H9 (cell line): Measurements from ENCODE around the gene ZMIZ1. TPM values are rescaled to one million over a fixed set of nuclear protein-coding genes. Genes with fewer than 3 reads are reported as not detected.

Experiments
- DNase-seq: peaks from one replicate; pipeline ENCODE4 v3.0.0-alpha.2; 2017
- H2AFZ ChIP-seq: one replicate; pipeline ENCODE4 v1.6.1; 2013; ENCODE audit warnings: mild to moderate bottlenecking, low read length, control low read depth, moderate library complexity
- H2AK5ac ChIP-seq: 2 replicates; pipeline ENCODE4 v1.6.1; 2013; ENCODE audit warnings: low read length, control low read depth, mixed read lengths; ENCODE audit not compliant: insufficient read length
- H2BK120ac ChIP-seq: one replicate; pipeline ENCODE4 v1.6.1; 2013; ENCODE audit warnings: low read depth, mild to moderate bottlenecking, low read length, control low read depth, inconsistent platforms; ENCODE audit not compliant: poor library complexity, severe bottlenecking
- H2BK12ac ChIP-seq: 2 replicates; pipeline ENCODE4 v1.6.1; 2013; ENCODE audit warnings: low read length, control low read depth, mixed read lengths, low read depth; ENCODE audit not compliant: insufficient read length
- H2BK15ac ChIP-seq: 2 replicates; pipeline ENCODE4 v1.6.1; 2013; ENCODE audit warnings: low read depth, low read length, control low read depth
- H2BK20ac ChIP-seq: one replicate; pipeline ENCODE4 v1.6.1; 2013; ENCODE audit warnings: low read depth, mild to moderate bottlenecking, low read length, control low read depth, inconsistent platforms; ENCODE audit not compliant: poor library complexity, severe bottlenecking
- H2BK5ac ChIP-seq: 2 replicates; pipeline ENCODE4 v1.6.1; 2013; ENCODE audit warnings: low read length, control low read depth, mixed read lengths; ENCODE audit not compliant: insufficient read length
- H3K14ac ChIP-seq: 2 replicates; pipeline ENCODE4 v1.6.1; 2013; ENCODE audit warnings: low read length, control low read depth; ENCODE audit not compliant: insufficient read depth
- H3K18ac ChIP-seq: 2 replicates; pipeline ENCODE4 v1.6.1; 2013; ENCODE audit warnings: low read depth, mild to moderate bottlenecking, mixed read lengths, low read length, control low read depth; ENCODE audit not compliant: insufficient read length
- H3K23ac ChIP-seq: 2 replicates; pipeline ENCODE4 v1.6.1; 2013; ENCODE audit warnings: low read length, control low read depth, mixed read lengths, low read depth; ENCODE audit not compliant: insufficient read length
- H3K23me2 ChIP-seq: 2 replicates; pipeline ENCODE4 v1.6.1; 2013; ENCODE audit warnings: low read depth, mild to moderate bottlenecking, mixed read lengths, low read length, control low read depth; ENCODE audit not compliant: insufficient read length, poor library complexity, severe bottlenecking
- H3K27ac ChIP-seq: 2 replicates; pipeline ENCODE4 v1.5.1; 2013; ENCODE audit warnings: low read length, control low read depth, mixed read lengths, low read depth; ENCODE audit not compliant: insufficient read length
- H3K27me3 ChIP-seq: 2 replicates; pipeline ENCODE4 v1.6.1; 2013; ENCODE audit warnings: low read length, control low read depth, inconsistent platforms; ENCODE audit not compliant: insufficient read depth
- H3K4ac ChIP-seq: 2 replicates; pipeline ENCODE4 v1.6.1; 2013; ENCODE audit warnings: low read depth, mild to moderate bottlenecking, control low read depth, inconsistent platforms, low read length, moderate library complexity
- H3K4me1 ChIP-seq: 2 replicates; pipeline ENCODE4 v1.6.1; 2013; ENCODE audit warnings: low read length, control low read depth, inconsistent platforms; ENCODE audit not compliant: insufficient read depth
- H3K4me2 ChIP-seq: 2 replicates; pipeline ENCODE4 v1.6.1; 2013; ENCODE audit warnings: low read length, control low read depth, mixed read lengths; ENCODE audit not compliant: insufficient read length, insufficient read depth
- H3K56ac ChIP-seq: 2 replicates; pipeline ENCODE4 v1.6.1; 2013; ENCODE audit warnings: low read depth, mild to moderate bottlenecking, mixed read lengths, low read length, control low read depth; ENCODE audit not compliant: insufficient read length
- H3K79me1 ChIP-seq: 2 replicates; pipeline ENCODE4 v1.6.1; 2013; ENCODE audit warnings: low read depth, mild to moderate bottlenecking, moderate library complexity, low read length, control low read depth, inconsistent platforms; ENCODE audit not compliant: insufficient read depth, poor library complexity, severe bottlenecking
- H3K79me2 ChIP-seq: 2 replicates; pipeline ENCODE4 v1.6.1; 2013; ENCODE audit warnings: low read length, control low read depth, inconsistent platforms; ENCODE audit not compliant: insufficient read depth
- H3K9ac ChIP-seq: 2 replicates; pipeline ENCODE4 v1.6.1; 2013; ENCODE audit warnings: low read length, control low read depth, mixed read lengths; ENCODE audit not compliant: insufficient read length; ENCODE audit errors: extremely low read depth
- H3K9me3 ChIP-seq: one replicate; pipeline ENCODE4 v1.6.1; 2013; ENCODE audit warnings: low read depth, low read length, inconsistent platforms; ENCODE audit not compliant: control insufficient read depth
- H3T11ph ChIP-seq: one replicate; pipeline ENCODE4 v1.6.1; 2013; ENCODE audit warnings: mild to moderate bottlenecking, low read length, control low read depth, inconsistent platforms
- H4K20me1 ChIP-seq: one replicate; pipeline ENCODE4 v1.6.1; 2013; ENCODE audit not compliant: control insufficient read depth, insufficient read length, insufficient read depth
- H4K5ac ChIP-seq: 2 replicates; pipeline ENCODE4 v1.6.1; 2013; ENCODE audit warnings: low read depth, mild to moderate bottlenecking, mixed read lengths, low read length, control low read depth; ENCODE audit not compliant: insufficient read length
- H4K8ac ChIP-seq: replicated peaks from 2 replicates; pipeline ENCODE4 v1.6.1; 2013; ENCODE audit warnings: low read length, control low read depth, mixed read lengths, low read depth; ENCODE audit not compliant: insufficient read length
- H4K91ac ChIP-seq: 2 replicates; pipeline ENCODE4 v1.6.1; 2013; ENCODE audit warnings: low read depth, mild to moderate bottlenecking, moderate library complexity, mixed read lengths, low read length, control low read depth; ENCODE audit not compliant: insufficient read length
- H3K27ac Mint-ChIP-seq, 3 experiments: 2 replicates in 2 of 3; 3 replicates in 1 of 3; pipeline ENCODE4 v1.8.0; 2020 to 2021; ENCODE audit warnings: mixed read lengths in 3 of 3, mild to moderate bottlenecking in 1 of 3, moderate library complexity in 1 of 3
- H3K27me3 Mint-ChIP-seq: 2 replicates; pipeline ENCODE4 v1.8.0; 2021; ENCODE audit warnings: low read depth, mild to moderate bottlenecking, moderate library complexity, mixed read lengths
- H3K36me3 Mint-ChIP-seq, 3 experiments: 2 replicates in 2 of 3; 3 replicates in 1 of 3; pipeline ENCODE4 v1.8.0; 2020 to 2021; ENCODE audit warnings: low read depth in 3 of 3, mixed read lengths in 3 of 3; ENCODE audit not compliant: insufficient read depth in 1 of 3
- H3K4me1 Mint-ChIP-seq, 2 experiments: 2 replicates each; pipeline ENCODE4 v1.8.0; 2020; ENCODE audit warnings: mixed read lengths in 2 of 2
- H3K4me3 Mint-ChIP-seq, 2 experiments: 2 replicates in 1 of 2; 3 replicates in 1 of 2; pipeline ENCODE4 v1.8.0; 2020 to 2021; ENCODE audit warnings: mild to moderate bottlenecking in 2 of 2, mixed read lengths in 2 of 2, moderate library complexity in 1 of 2
- H3K9me3 Mint-ChIP-seq, 2 experiments: 2 replicates in 1 of 2; 3 replicates in 1 of 2; pipeline ENCODE4 v1.8.0; 2020; ENCODE audit warnings: mild to moderate bottlenecking in 2 of 2, mixed read lengths in 2 of 2, moderate library complexity in 1 of 2
- whole genome bisulfite sequencing: extraction: QIAGEN DNeasy Blood & Tissue Kit; methylation state at CpG from one replicate; pipeline ENCODE4 v1.1.7; 2013; ENCODE audit warnings: missing lambda C conversion rate, low lambda C conversion rate, mixed read lengths; ENCODE audit not compliant: insufficient read length; ENCODE audit errors: extremely low coverage; 5-methylcytosine and 5-hydroxymethylcytosine counted together
- total RNA-seq: library from RNA; stranded (reverse); gene quantifications from 2 replicates; pipeline ENCODE4 v1.2.1, GENCODE V29; 2021
- TF ChIP-seq, protein P1 (sequence below): fragments of 200-600 bp; sonication (generic); conservative IDR thresholded peaks from 3 replicates; pipeline ENCODE4 v1.8.0; 2021; ENCODE audit warnings: antibody characterized with exemption, mild to moderate bottlenecking

Gene ZMIZ1
- total RNA-seq, 1 experiment from 2014 or later: 36.9 TPM

DNA sequence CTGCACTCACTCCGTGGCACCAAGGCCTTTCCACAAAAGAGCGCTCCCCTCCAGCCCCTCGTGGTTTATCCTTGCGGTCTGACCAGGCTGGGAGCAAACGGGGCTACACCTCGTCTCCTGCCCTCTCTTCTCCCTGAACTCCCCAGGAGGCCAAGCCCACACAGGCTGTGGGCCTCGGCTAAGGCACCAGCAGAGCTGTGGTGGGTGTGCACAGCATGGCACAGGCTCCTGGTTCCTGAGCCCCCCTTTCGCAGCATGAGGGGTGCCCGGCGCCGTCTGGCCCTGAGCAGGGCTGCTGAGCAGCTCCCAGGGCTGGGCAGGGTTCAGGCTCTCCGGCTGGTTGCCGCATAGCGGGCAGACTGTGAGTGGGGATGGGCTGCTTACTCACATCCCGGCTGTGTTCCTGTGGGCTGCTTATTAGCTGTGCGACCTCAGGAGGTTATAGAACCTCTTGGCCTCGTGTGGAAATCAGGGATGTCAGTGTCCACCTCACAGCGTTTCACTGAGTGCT is 90.4 kb downstream of the ZMIZ1 start:
- Mint-ChIP-seq H3K36me3 (no peaks in the 10 kb centered on the region; a peak in 1 of 7 replicates), H3K27me3 (no peaks in the 10 kb centered on the region), H3K4me3 (no peak overlapping the region), H3K4me1 (peaks cover 46 to 53% of the 10 kb centered on the region in 2 experiments), H3K27ac (peak overlapping the region in 2 of 3 experiments; percentile 75 to 96; a peak in 4 of 7 replicates), H3K9me3 (no peaks in the 10 kb centered on the region)
- no peak overlapping the region for H3T11ph ChIP-seq
- no peak overlapping the region for H3K4me2 ChIP-seq
- H3K18ac ChIP-seq: peak overlapping the region; percentile 47
- H4K20me1 ChIP-seq: no peaks in the 10 kb centered on the region
- H3K27me3 ChIP-seq: no peaks in the 10 kb centered on the region
- no CpG with 5 or more reads among the region's 18 CpGs for WGBS
- no peak overlapping the region for H3K27ac ChIP-seq
- no peak overlapping the region for H4K8ac ChIP-seq
- H3K79me2 ChIP-seq: no peaks in the 10 kb centered on the region
- no peak overlapping the region for H3K23ac ChIP-seq
- no peaks in the 10 kb centered on the region for H3K79me1 ChIP-seq
- no peak overlapping the region for H2BK120ac ChIP-seq
- no peak overlapping the region for H2BK20ac ChIP-seq
- no peaks in the 10 kb centered on the region for H3K23me2 ChIP-seq
- TF ChIP-seq, protein P1, sequence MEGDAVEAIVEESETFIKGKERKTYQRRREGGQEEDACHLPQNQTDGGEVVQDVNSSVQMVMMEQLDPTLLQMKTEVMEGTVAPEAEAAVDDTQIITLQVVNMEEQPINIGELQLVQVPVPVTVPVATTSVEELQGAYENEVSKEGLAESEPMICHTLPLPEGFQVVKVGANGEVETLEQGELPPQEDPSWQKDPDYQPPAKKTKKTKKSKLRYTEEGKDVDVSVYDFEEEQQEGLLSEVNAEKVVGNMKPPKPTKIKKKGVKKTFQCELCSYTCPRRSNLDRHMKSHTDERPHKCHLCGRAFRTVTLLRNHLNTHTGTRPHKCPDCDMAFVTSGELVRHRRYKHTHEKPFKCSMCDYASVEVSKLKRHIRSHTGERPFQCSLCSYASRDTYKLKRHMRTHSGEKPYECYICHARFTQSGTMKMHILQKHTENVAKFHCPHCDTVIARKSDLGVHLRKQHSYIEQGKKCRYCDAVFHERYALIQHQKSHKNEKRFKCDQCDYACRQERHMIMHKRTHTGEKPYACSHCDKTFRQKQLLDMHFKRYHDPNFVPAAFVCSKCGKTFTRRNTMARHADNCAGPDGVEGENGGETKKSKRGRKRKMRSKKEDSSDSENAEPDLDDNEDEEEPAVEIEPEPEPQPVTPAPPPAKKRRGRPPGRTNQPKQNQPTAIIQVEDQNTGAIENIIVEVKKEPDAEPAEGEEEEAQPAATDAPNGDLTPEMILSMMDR: no peak
- no peak overlapping the region for H2AK5ac ChIP-seq
- no peaks in the 10 kb centered on the region for H3K9me3 ChIP-seq
- no peak for DNase-seq
- peak overlapping the region; percentile 73 for H3K14ac ChIP-seq
- no peak overlapping the region for H2AFZ ChIP-seq
- H3K4me1 ChIP-seq: peaks cover 21% of the 10 kb centered on the region; the same call in 1 of the 2 replicates
- no peak overlapping the region for H2BK15ac ChIP-seq
- no peak overlapping the region for H2BK5ac ChIP-seq
- no peak overlapping the region for H3K9ac ChIP-seq
- H3K4ac ChIP-seq: peak overlapping the region; percentile 8; the same call in 1 of the 2 replicates
- no peak overlapping the region for H3K56ac ChIP-seq
- H4K5ac ChIP-seq: no peak overlapping the region
- H2BK12ac ChIP-seq: peak overlapping the region; percentile 91
- H4K91ac ChIP-seq: peak overlapping the region; percentile 82
